Measurements from ENCODE around the gene ABHD10.

DNA sequence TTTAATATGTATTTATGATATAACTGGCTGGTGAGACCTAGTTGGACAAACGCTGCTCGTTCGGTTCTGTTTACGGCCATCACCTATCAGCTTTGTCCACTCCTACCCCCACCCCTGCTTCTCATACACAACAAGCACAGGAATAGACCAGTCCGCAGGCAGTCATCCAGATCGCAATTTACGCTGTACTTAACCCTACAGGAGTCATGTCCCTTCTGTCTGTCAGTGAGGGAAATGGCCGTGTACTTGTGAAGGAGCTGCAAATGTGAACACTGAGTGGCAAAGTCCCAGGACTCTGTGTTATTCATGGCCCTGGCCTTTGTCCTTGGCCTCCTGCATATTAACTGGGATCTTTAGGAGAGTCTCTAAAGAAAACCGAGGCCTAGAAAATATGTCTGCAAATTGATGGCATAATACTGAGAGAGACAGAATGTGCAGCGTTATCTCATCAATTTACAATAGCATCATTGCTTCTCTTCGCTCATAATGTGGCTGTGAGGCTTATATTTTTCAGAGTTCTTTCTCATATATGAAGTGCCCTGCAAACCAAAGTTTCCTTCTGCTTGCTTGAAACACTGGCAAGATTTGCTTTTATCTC lies 7.2 kb upstream of the ABHD10 start:
- TF ChIP-seq, protein P1, sequence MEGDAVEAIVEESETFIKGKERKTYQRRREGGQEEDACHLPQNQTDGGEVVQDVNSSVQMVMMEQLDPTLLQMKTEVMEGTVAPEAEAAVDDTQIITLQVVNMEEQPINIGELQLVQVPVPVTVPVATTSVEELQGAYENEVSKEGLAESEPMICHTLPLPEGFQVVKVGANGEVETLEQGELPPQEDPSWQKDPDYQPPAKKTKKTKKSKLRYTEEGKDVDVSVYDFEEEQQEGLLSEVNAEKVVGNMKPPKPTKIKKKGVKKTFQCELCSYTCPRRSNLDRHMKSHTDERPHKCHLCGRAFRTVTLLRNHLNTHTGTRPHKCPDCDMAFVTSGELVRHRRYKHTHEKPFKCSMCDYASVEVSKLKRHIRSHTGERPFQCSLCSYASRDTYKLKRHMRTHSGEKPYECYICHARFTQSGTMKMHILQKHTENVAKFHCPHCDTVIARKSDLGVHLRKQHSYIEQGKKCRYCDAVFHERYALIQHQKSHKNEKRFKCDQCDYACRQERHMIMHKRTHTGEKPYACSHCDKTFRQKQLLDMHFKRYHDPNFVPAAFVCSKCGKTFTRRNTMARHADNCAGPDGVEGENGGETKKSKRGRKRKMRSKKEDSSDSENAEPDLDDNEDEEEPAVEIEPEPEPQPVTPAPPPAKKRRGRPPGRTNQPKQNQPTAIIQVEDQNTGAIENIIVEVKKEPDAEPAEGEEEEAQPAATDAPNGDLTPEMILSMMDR (IDR thresholded peaks at IDR 0.05): no peak
- TF ChIP-seq POLR2AphosphoS5 (IDR thresholded peaks at IDR 0.05) (no peak), POLR2A (IDR thresholded peaks at IDR 0.05) (no peak), EP300 (IDR thresholded peaks at IDR 0.05) (no peak)

Data from upper lobe of left lung (tissue), 4 donors.